ENCODE data around the gene HAPLN1. TPM values are rescaled to one million over a fixed set of nuclear protein-coding genes. Genes with fewer than 3 reads are reported as not detected.
"Not testable (repeated sequence)": the region's sequence is repeated elsewhere in the genome, so short reads cannot be mapped to it uniquely, and the experiment has no call there.

HAPLN1 gene
- total RNA-seq, 2 experiments from 2014 or later = not detected

DNA sequence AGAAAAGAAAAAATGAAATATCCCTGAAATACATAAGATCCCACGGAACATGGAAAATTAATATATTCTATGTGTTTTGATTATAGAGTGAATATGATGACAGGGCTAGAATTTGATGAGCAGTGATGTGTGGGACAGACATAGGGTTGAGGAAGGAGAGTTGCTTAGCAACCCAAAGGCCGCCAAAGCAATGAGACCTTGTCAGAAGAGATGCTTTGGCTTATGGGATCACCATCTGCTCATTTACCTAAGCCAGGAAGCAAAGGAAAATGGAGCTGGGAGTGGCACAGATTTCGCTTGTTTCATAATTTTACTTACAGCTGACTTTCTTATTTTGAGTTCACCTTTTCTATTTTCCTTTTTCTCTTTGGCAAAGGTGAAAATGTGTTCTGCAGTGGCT lies 20.9 kb upstream of the HAPLN1 start:
- Mint-ChIP-seq H3K4me1 (ENCODE audit: low read depth) (no peaks in the 10 kb centered on the region), H3K36me3 (ENCODE audit: low read depth) (no peaks in the 10 kb centered on the region), H3K27me3 (peaks cover 2% of the 10 kb centered on the region), H3K9me3 (no peaks in the 10 kb centered on the region), H3K4me3 (no peak overlapping the region), H3K27ac (no peak overlapping the region)
- POLR2A ChIA-PET = no interaction called here
- DNase-seq (no peak), ATAC-seq (no peak)
- TF ChIP-seq, protein P1, sequence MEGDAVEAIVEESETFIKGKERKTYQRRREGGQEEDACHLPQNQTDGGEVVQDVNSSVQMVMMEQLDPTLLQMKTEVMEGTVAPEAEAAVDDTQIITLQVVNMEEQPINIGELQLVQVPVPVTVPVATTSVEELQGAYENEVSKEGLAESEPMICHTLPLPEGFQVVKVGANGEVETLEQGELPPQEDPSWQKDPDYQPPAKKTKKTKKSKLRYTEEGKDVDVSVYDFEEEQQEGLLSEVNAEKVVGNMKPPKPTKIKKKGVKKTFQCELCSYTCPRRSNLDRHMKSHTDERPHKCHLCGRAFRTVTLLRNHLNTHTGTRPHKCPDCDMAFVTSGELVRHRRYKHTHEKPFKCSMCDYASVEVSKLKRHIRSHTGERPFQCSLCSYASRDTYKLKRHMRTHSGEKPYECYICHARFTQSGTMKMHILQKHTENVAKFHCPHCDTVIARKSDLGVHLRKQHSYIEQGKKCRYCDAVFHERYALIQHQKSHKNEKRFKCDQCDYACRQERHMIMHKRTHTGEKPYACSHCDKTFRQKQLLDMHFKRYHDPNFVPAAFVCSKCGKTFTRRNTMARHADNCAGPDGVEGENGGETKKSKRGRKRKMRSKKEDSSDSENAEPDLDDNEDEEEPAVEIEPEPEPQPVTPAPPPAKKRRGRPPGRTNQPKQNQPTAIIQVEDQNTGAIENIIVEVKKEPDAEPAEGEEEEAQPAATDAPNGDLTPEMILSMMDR (IDR thresholded peaks at IDR 0.05) = no peak
- CTCF ChIA-PET = no interaction called here
- intact Hi-C loops (cut with micrococcal nuclease) = no loop called here

DNA sequence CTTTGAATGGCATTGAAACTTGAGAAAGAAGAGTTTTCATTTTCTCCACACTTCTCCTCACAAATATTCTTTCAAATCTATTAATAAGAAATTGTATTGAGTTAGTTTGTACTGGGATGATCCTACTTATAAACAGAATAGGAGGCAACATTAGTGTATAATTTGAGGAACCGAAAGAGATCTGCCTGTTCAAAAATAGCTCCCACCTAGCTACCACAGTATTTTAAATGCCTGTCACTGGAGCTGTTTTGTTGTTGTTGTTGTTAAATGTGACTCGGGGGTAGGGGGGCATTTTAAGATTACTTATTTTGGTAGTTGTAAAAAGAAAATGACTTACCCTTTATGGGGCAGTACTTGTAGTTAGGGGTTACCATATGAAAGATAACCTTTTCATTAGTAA lies 20.1 kb upstream of the HAPLN1 start:
- POLR2A ChIA-PET = no interaction called here
- intact Hi-C loops (cut with micrococcal nuclease) = no loop called here
- Mint-ChIP-seq H3K27me3 (peaks cover 2% of the 10 kb centered on the region), H3K36me3 (ENCODE audit: low read depth) (no peaks in the 10 kb centered on the region), H3K27ac (no peak overlapping the region), H3K4me3 (no peak overlapping the region), H3K4me1 (ENCODE audit: low read depth) (no peaks in the 10 kb centered on the region), H3K9me3 (no peaks in the 10 kb centered on the region)
- TF ChIP-seq, protein P1 (IDR thresholded peaks at IDR 0.05) = no peak
- DNase-seq (no peak), ATAC-seq (no peak)
- CTCF ChIA-PET = interaction anchor here (0.6 kb wide), 1 partner anchor 30 kb away, joined by 3 read pairs; no protein-coding TSS in a partner anchor

DNA sequence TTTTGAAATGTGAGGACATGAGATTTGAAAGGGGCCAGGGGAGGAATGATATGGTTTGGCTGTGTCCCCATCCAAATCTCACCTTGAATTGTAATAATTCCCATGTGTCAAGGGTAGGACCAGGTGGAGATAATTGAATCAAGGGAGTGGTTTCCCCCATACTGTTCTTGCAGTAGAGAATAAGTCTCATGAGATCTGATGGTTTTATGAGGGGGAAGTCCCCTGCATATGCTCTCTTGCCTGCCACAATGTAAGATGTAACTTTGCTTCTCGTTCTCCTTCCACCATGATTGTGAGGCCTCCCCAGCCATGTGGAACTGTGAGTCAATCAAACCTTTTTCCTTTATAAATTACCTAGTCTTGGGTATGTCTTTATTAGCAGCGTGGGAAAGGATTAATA lies 15.5 kb upstream of the HAPLN1 start:
- DNase-seq; CTCF ChIA-PET; ATAC-seq; POLR2A ChIA-PET; intact Hi-C loops (cut with micrococcal nuclease); H3K9me3 Mint-ChIP-seq; H3K4me3 Mint-ChIP-seq; H3K4me1 Mint-ChIP-seq (ENCODE audit: low read depth); H3K36me3 Mint-ChIP-seq (ENCODE audit: low read depth); H3K27ac Mint-ChIP-seq; H3K27me3 Mint-ChIP-seq: not testable (repeated sequence)

DNA sequence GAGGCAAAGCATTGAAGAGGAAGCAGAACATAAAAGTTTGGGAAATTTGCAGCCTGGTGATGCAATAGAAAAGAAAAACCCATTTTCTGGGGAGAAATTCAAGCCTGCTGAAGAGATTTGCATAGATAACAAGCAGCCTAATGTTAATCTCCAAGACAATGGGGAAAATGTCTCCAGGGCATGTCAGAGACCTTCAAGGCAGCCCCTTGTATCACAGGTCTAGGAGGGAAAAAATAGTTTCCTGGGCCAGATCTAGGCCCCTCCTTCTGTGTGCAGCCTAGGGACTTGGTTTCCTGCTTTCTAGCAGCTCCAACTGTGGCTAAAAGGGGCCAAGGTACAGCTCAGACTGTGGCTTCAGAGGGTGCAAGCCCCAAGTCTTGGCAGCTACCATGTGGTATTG lies 14.4 kb upstream of the HAPLN1 start:
- ATAC-seq; H3K4me3 Mint-ChIP-seq; H3K36me3 Mint-ChIP-seq (ENCODE audit: low read depth); H3K27ac Mint-ChIP-seq; H3K9me3 Mint-ChIP-seq; H3K27me3 Mint-ChIP-seq; H3K4me1 Mint-ChIP-seq (ENCODE audit: low read depth); intact Hi-C loops (cut with micrococcal nuclease); CTCF ChIA-PET; DNase-seq: not testable (repeated sequence)
- POLR2A ChIA-PET = interaction anchor here (0.7 kb wide), 1 partner anchor 885 kb away, joined by 3 read pairs; no protein-coding TSS in a partner anchor

DNA sequence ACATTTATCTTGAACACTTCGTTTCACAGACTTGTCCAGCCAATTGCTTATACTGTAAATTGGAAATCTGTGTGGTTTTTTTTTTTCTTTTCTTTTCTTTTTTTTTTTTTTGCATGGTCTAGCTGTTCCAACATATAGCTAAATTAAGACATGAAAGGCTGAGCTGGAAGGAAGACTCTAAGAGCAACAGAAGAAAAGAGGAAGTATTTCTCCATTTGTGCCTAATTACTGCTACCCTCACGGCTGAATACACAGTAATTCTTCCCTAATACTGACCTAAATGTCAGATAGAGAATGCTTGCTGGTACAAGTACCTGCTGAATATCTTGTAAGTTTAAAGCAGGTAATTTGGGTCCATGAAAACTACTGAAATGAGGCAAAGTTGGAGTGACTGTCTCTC lies 11.0 kb upstream of the HAPLN1 start:
- ATAC-seq (no peak), DNase-seq (no peak)
- intact Hi-C loops (cut with micrococcal nuclease) = no loop called here
- ChIA-PET CTCF (interaction anchor here (1.2 kb wide), 1 partner anchor 14 kb away, joined by 3 read pairs; no protein-coding TSS in a partner anchor), POLR2A (no interaction called here)
- H3K4me1 Mint-ChIP-seq (ENCODE audit: low read depth) = no peaks in the 10 kb centered on the region
- peaks cover 2% of the 10 kb centered on the region for H3K9me3 Mint-ChIP-seq
- no peak overlapping the region for H3K27ac Mint-ChIP-seq
- TF ChIP-seq, protein P1 (IDR thresholded peaks at IDR 0.05) = no peak
- H3K4me3 Mint-ChIP-seq = no peak overlapping the region
- H3K27me3 Mint-ChIP-seq = peaks cover 9% of the 10 kb centered on the region
- no peaks in the 10 kb centered on the region for H3K36me3 Mint-ChIP-seq (ENCODE audit: low read depth)

DNA sequence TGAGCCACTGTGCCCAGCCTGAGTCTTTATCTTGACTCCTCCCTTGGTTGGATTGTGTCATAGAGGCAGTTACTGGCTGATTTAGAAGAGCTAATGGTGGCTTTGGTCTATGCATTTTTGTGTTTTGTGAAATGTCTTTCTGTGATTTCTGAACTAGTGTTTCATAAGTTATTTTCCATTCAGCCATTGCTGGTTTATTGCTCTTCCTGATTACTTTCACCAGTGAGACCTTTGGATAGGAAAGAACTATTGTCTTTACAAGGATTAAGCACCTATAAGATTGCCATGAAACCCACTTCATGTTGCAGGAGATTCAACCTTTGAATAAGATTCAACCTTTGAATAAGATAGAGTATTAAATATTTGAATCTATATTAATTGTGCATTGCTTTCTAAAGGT lies 8.7 kb upstream of the HAPLN1 start:
- intact Hi-C loops (cut with micrococcal nuclease) = no loop called here
- DNase-seq (no peak), ATAC-seq (no peak)
- Mint-ChIP-seq H3K27me3 (peaks cover 13% of the 10 kb centered on the region), H3K27ac (no peak overlapping the region), H3K36me3 (ENCODE audit: low read depth) (no peaks in the 10 kb centered on the region), H3K4me3 (no peak overlapping the region), H3K9me3 (peaks cover 2% of the 10 kb centered on the region), H3K4me1 (ENCODE audit: low read depth) (no peaks in the 10 kb centered on the region)
- ChIA-PET POLR2A (no interaction called here), CTCF (no interaction called here)
- TF ChIP-seq, protein P1 (IDR thresholded peaks at IDR 0.05) = no peak

All from activated CD8-positive, alpha-beta T cell treated with anti-CD3 and anti-CD28 coated beads for 36 hours (primary cell).